ENCODE measurements around the gene ZNF318. TPM values are rescaled to one million over a fixed set of nuclear protein-coding genes. Genes with fewer than 3 reads are reported as not detected.

Gene ZNF318
- polyA plus RNA-seq, 1 donor (not counting 4 experiments of a cell fraction or from before 2014, with no cell fraction given) = 14.6 TPM

GRCh38 chr6:43298565-43299337 is 70.7 kb downstream of the ZNF318 start:
- H3K79me2 ChIP-seq (ENCODE audit: control insufficient read depth, insufficient read depth, low read length) = no peaks in the 10 kb centered on the region
- FAIRE-seq = no peak
- H3K9me1 ChIP-seq (ENCODE audit: control insufficient read depth, extremely low read depth, insufficient read depth, low read length) = no peaks in the 10 kb centered on the region
- H3K27me3 ChIP-seq (ENCODE audit: control insufficient read depth, extremely low read depth, insufficient read depth, low read length) = peaks cover 38% of the 10 kb centered on the region
- TF ChIP-seq EZH2 (IDR thresholded peaks at IDR 0.05; ENCODE audit: low read length) = no peak
- TF ChIP-seq, protein P1, sequence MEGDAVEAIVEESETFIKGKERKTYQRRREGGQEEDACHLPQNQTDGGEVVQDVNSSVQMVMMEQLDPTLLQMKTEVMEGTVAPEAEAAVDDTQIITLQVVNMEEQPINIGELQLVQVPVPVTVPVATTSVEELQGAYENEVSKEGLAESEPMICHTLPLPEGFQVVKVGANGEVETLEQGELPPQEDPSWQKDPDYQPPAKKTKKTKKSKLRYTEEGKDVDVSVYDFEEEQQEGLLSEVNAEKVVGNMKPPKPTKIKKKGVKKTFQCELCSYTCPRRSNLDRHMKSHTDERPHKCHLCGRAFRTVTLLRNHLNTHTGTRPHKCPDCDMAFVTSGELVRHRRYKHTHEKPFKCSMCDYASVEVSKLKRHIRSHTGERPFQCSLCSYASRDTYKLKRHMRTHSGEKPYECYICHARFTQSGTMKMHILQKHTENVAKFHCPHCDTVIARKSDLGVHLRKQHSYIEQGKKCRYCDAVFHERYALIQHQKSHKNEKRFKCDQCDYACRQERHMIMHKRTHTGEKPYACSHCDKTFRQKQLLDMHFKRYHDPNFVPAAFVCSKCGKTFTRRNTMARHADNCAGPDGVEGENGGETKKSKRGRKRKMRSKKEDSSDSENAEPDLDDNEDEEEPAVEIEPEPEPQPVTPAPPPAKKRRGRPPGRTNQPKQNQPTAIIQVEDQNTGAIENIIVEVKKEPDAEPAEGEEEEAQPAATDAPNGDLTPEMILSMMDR (optimal IDR thresholded peaks at IDR 0.05 in 1 of 3, IDR thresholded peaks at IDR 0.05 in 1 of 3, conservative IDR thresholded peaks at IDR 0.05 in 1 of 3; ENCODE audit: extremely low read depth in 1 of 3, insufficient read depth in 2 of 3, low read length in 3 of 3) = no peak
- no peak overlapping the region for H3K4me3 ChIP-seq (ENCODE audit: control insufficient read depth in 2 of 3, extremely low read depth in 1 of 3, insufficient read depth in 2 of 3, low read depth in 1 of 3, low read length in 3 of 3)
- dilution Hi-C loops (cut with MboI; ENCODE audit: extremely low pct_ligation_motif_present, low sequenced_read_pairs) = no loop called here
- no peaks in the 10 kb centered on the region for H3K9me3 ChIP-seq (ENCODE audit: control insufficient read depth, low read depth, low read length)
- no peak overlapping the region for H2AFZ ChIP-seq (ENCODE audit: control insufficient read depth, low read length)
- no peaks in the 10 kb centered on the region for H3K36me3 ChIP-seq (ENCODE audit: control insufficient read depth in 2 of 2, extremely low read depth in 1 of 2, insufficient read depth in 2 of 2, low read length in 2 of 2)
- H3K27ac ChIP-seq (ENCODE audit: control insufficient read depth, insufficient read depth, low read length) = no peak overlapping the region
- H4K20me1 ChIP-seq (ENCODE audit: control insufficient read depth, extremely low read depth, insufficient read depth, low read length) = no peaks in the 10 kb centered on the region
- no peaks in the 10 kb centered on the region for H3K4me1 ChIP-seq (ENCODE audit: control insufficient read depth, extremely low read depth, insufficient read depth, low read length)
- no peak for DNase-seq (ENCODE audit: low read depth, low spot score)
- no peak overlapping the region for H3K4me2 ChIP-seq (ENCODE audit: control insufficient read depth, extremely low read depth, insufficient read depth, low read depth, low read length)
- H3K9ac ChIP-seq (ENCODE audit: control insufficient read depth, extremely low read depth, insufficient read depth, low read length) = no peak overlapping the region

GRCh38 chr6:43297644-43298564 is 71.5 kb downstream of the ZNF318 start, which contains the start of gene SLC22A7:
Gene SLC22A7, plus strand, starts transcription at chr6:43298260. Its CDS starts 99 bp downstream, at chr6:43298359.
- Histone ChIP-seq H3K27ac (ENCODE audit: control insufficient read depth, insufficient read depth, low read length) (no peak within 1 kb of the TSS), H3K9ac (ENCODE audit: control insufficient read depth, extremely low read depth, insufficient read depth, low read length) (no peak within 1 kb of the TSS), H3K4me1 (ENCODE audit: control insufficient read depth, extremely low read depth, insufficient read depth, low read length) (no peaks in the 10 kb centered on the region), H3K4me3 (ENCODE audit: control insufficient read depth in 2 of 3, extremely low read depth in 1 of 3, insufficient read depth in 2 of 3, low read depth in 1 of 3, low read length in 3 of 3) (no peak within 1 kb of the TSS), H4K20me1 (ENCODE audit: control insufficient read depth, extremely low read depth, insufficient read depth, low read length) (no peaks in the 10 kb centered on the region), H3K4me2 (ENCODE audit: control insufficient read depth, extremely low read depth, insufficient read depth, low read depth, low read length) (no peak within 1 kb of the TSS), H2AFZ (ENCODE audit: control insufficient read depth, low read length) (no peak within 1 kb of the TSS), H3K9me3 (ENCODE audit: control insufficient read depth, low read depth, low read length) (no peaks in the 10 kb centered on the region), H3K9me1 (ENCODE audit: control insufficient read depth, extremely low read depth, insufficient read depth, low read length) (no peaks in the 10 kb centered on the region), H3K79me2 (ENCODE audit: control insufficient read depth, insufficient read depth, low read length) (no peaks in the 10 kb centered on the region), H3K27me3 (ENCODE audit: control insufficient read depth, extremely low read depth, insufficient read depth, low read length) (peaks cover 41% of the 10 kb centered on the region), H3K36me3 (ENCODE audit: control insufficient read depth in 2 of 2, extremely low read depth in 1 of 2, insufficient read depth in 2 of 2, low read length in 2 of 2) (no peaks in the 10 kb centered on the region)
- DNase-seq (ENCODE audit: low read depth, low spot score) = no peak
- no peak for TF ChIP-seq EZH2 (IDR thresholded peaks at IDR 0.05; ENCODE audit: low read length)
- TF ChIP-seq, protein P1 (optimal IDR thresholded peaks at IDR 0.05 in 1 of 3, IDR thresholded peaks at IDR 0.05 in 1 of 3, conservative IDR thresholded peaks at IDR 0.05 in 1 of 3; ENCODE audit: extremely low read depth in 1 of 3, insufficient read depth in 2 of 3, low read length in 3 of 3) = no peak
- dilution Hi-C loops (cut with MboI; ENCODE audit: extremely low pct_ligation_motif_present, low sequenced_read_pairs) = no loop called here
- no peak for FAIRE-seq

All from keratinocyte (primary cell).